Islet of Langerhans (tissue), 1 donor: ENCODE data around the gene LRRC74B.
"Not testable (repeated sequence)": the region's sequence is repeated elsewhere in the genome, so short reads cannot be mapped to it uniquely, and the experiment has no call there.

Experiments used
- FAIRE-seq: peaks from one replicate; lab custom pipeline; 2011; peaks lifted over from hg19 to GRCh38; lab: Jason Lieb, UNC

Gene LRRC74B

DNA sequence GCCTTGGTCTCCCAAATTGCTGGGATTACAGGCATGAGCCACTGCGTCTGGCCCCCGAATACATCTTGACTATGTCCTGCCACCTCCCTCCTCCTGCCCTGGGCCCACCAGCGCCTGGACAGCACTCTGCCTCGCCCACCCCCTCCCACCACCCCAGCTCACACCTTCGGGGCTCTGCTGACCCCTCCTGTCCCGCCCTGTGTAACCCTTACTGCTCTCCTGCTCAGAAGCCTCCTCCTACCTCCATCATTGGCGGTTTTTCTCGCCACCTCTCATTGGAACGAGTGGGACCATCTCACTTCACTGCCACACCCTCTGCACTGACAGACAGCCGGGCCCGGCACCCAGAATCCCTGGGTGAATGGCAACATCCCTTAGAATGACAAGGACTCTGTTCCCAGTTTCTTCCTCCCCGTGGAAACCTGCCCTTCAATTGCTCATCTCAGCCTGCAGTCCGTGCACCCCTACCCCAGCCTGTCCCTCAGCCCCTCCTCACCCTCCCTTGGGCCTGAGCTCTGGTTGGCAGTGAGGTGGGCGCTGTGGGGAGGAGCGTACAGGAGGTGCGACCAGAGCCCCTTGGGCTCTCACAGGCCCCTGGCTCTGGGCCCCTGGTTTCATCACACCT is 32.2 kb downstream of the LRRC74B start:
- FAIRE-seq, result no peak

DNA sequence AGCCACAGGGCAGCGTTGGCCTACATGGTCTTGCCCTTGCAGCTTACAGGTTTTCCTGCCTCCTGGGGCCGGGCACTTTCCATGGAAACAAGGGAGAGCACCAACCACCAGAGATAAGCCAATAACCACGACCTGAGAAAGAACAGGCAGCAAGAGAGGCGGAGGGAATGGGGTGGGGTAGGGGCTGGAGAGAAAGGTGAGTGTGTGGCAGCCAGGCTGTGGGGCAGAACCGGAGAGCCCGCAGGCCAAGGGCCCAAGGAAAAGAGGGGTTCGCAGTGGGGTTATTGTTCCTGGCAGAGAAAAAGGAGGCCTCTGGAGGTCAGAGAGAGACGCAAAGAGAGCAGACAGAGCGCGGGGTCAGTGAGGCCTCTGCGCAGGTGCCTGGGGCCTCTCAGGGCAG is 33.2 kb downstream of the LRRC74B start:
- no peak for FAIRE-seq

DNA sequence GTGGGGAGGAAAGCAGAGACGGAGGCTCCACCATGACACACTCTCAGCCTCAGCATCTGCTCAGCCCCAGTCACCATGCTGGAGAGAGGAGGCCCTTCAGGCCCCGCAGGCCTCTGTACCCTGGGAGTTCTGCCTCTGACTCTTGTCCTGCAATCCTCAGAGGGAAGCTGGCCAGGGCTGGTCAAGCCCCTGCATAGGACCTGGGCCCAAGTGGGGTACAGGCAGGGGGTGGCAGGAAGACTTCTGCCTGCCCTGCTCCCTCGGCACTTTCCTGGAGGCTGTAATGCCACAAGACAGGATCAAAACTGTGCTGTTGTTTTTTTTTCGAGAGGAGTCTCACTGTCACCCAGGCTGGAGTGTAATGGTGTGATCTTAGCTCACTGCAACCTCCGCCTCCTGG is 33.7 kb downstream of the LRRC74B start:
- FAIRE-seq, result no peak

DNA sequence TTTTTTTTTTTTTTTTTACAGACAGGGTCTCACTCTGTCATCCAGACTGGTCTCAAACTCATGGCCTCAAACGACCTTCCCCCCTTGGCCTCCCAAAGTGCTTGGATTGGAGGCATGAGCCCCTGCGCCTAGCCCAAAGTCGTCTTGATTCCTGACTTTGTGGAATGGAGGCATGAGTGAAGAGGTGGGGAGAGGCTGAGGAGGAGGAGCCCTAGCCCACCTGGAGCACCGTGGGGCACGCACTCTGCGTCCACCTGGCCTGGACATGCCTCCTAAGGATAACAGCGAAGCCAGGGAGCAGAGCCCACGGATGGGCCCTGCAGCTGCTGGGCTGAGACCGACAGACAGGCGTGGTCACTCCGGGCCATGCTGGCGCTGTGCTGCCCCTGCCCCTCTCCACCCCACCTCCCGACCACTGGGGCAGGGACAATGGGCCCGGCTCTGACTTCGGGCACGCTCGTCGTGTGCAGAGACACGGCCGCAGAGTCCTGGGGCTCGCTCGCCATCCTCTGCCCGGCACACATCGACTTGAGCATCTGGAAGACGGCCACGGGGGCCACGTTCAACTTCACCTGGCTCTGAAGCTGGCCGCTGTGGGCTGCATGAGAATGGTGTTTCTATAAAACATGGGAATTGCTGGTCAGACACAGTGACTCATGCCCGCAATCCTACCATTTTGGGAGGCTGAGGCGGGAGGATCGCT is 34.8 kb downstream of the LRRC74B start:
- FAIRE-seq, result no peak

DNA sequence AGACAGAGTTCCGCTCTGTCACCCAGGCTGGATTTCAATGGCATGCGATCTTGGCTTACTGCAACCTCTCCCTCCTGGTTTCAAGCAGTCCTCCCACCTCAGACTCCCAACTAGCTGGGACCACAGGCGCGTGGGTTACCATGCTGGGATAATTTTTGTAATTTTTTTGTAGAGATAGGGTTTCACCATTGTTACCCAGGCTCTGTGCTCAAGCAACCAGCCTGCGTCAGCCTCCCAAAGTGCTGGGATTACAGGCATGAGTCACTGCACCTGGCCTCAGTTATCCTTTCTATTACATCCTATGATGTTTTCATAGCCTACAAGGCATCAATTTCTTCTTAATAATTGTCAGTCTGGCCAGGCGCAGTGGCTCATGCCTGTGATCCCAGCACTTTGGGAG is 36.5 kb downstream of the LRRC74B start:
- no peak for FAIRE-seq

DNA sequence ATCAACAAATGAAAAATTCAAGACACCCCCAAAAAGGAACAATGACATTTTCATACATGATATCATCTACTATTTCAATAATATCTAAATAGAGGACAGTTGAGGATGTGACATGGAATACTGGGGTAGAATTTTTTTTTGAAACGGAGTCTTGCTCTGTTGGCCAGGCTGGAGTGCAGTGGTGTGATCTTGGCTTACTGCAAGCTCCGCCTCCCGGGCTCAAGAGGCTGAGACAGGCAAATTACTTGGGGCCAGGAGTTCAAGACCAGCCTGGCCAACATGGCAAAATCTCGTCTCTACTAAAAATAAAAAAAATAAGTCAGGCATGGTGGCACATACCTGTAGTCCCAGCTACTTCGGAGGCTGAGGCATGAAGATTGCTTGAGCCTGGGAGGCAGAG is 41.4 kb downstream of the LRRC74B start:
- no peak for FAIRE-seq

DNA sequence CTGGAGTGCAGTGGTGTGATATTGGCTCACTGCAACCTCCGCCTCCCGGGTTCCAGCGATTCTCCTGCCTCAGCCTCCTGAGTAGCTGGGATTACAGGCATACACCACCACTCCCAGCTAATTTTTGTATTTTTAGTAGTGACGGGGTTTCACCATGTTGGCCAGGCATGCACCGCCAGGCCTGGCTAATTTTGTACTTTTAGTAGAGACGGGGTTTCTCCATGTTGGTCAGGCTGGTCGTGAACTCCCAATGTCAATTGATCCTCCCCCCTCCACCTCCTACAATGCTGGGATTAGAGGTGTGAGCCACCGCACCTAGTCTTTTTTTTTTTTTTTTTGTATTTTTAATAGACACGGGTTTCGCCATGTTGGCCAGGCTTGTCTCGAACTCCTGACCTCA is 42.2 kb downstream of the LRRC74B start:
- not testable (repeated sequence) for FAIRE-seq

DNA sequence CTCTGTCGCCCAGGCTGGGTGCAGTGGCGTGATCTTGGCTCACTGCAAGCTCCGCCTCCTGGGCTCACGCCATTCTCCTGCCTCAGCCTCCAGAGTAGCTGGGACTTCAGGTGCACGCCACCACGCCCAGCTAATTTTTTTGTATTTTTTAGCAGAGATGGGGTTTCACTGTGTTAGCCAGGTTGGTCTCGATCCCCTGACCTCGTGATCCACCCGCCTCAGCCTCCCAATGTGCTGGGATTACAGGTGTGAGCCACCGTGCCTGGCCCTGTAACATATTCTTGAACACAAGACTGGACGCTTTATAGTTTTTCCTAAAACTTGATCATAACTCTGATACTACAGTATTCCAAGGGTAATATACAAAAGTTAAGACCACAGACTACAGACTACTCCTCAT is 45.5 kb downstream of the LRRC74B start:
- not testable (repeated sequence) for FAIRE-seq

DNA sequence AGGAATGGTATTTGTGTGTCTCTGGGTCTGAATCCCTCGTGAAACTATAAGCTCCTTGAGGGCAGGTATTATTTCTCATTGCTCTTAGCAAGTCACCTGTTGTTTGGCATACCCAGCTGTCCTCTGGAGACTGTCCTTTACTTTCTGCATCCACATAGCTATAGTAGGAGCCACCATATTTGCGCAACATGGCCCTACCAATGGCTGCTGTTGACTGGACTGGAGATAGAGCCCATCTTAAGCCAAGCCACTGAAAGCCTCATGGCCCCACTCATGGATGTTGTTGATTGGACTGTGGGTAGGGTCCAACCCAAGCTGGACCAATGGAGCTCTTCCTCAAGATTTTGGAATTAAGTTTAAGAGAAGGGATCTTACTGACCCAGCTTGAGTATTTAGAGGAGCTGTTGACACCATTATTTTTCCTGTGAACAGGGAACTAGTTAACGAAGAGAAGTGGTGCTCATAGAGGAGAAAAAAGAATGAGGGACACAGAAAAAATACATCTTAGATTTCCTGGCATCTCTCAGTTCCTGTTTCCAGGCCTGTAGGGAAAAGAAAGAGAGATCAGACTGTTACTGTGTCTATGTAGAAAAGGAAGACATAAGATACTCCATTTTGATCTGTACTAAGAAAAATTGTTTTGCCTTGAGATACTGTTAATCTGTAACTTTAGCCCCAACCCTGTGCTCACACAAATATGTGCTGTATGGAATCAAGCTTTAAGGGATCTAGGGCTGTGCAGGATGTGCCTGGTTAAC is 47.2 kb downstream of the LRRC74B start:
- FAIRE-seq, result no peak

DNA sequence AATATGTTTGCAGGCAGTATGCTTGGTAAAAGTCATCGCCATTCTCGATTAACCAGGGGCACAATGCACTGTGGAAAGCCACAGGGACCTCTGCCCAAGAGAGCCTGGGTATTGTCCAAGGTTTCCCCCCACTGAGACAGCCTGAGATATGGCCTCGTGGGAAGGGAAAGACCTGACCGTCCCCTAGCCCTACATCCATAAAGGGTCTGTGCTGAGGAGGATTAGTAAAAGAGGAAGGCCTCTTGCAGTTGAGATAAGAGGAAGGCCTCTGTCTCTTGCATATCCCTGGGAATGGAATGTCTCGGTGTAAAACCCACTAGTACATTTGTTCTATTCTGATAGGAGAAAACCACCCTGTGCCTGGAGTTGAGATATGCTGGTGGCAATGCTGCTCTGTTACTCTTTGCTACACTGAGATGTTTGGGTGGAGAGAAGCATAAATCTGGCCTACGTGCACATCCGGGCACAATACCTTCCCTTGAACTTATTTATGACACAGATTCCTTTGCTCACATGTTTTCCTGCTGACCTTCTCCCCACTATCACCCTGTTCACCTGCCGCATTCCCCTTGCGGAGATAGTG is 47.9 kb downstream of the LRRC74B start:
- not testable (repeated sequence) for FAIRE-seq

DNA sequence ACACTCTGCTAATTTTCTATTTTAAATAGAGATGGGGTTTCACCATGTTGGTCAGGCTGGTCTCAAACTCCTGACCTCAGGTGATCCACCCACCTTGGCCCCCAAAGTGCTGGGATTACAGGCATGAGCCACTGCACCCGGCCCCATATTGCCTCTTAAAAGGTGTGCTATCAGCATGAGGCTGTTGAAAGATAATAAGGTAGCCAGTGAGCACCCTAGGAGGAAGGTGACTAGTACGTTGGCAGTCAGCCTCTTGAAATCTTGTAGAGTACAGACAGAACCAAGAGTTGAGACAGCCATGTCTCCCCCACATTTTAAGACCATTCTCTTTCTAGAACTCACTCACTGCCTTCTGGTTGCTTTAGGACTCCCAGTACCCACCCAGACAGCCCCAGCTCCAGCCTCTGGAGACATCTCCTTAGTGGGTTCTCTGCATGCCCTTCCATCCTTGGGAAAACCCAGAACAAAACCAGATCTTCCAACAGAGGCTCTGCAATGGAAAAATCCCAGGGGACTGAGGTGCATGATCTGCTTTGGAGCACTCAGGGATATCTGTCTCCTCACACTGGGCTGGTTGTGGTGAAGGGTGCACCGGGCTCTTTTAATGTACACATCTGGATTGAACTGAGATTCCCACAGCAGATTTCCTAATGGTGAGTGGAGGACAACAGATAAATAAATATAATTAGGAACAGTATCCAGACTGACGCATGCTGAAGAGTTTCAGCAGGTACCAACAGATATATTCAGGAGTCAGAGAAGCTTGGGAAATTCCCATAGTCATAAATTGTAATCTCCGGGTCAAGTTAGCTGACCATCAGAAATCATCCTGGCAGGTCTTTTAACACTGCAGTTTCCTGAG is 49.4 kb downstream of the LRRC74B start:
- no peak for FAIRE-seq

DNA sequence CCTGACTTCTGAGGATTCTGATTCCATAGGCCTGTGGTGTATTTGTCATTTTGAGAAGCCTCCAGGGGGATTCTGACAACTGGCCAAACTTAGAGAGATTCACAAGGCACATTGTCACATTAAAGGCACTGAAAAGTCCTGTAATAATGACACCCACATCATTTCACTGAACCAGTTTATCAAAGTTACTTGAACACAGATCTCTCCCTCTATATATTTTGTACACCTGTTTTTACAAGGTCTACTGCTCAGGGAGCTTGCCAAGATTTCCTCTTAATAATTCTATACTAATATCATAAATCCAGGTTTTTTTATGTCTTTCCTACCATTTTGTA is 50.0 kb downstream of the LRRC74B start:
- FAIRE-seq, result no peak

DNA sequence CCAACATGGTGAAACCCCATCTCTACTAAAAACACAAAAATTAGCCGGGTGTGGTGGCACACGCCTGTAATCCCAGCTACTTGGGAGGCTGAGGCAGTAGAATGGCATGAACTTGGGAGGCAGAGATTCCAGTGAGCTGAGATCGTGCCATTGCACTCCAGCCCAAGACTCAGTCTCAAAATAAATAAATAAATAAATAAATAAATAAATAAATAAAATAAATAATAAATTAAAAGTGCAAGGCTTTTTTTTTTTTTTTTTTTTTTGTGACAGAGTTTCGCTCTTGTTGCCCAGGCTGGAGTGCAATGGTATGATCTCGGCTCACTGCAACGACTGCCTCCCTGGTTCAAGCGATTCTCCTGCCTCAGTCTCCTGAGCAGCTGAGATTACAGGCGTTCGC is 51.1 kb downstream of the LRRC74B start:
- not testable (repeated sequence) for FAIRE-seq

DNA sequence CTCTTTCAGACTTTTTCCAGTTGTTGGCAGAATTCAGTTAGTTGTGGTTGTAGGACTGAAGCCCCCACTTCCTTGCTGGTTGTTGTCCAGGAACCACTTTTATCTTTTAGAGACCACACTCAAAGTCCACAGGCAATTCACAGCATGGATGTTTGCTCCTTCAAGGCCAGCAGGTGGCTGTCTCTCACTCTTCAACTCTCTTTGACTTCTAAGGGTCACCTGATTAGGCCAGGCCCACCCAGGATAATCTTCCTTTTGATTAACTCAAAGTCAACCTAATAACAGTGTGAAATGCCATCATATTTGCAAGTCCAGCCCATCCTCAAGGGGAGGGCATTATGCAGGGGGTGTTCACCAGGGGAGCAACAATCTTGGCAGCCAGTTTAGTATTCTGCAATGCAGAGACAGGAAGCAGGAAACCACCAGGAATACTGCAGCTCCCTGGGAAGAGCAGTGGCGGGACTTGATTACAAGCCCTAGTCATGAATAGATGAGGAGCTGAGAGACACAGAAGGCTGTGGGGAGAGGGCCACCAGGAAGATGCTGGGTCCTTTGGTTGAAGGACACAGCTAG is 52.4 kb downstream of the LRRC74B start:
- no peak for FAIRE-seq

DNA sequence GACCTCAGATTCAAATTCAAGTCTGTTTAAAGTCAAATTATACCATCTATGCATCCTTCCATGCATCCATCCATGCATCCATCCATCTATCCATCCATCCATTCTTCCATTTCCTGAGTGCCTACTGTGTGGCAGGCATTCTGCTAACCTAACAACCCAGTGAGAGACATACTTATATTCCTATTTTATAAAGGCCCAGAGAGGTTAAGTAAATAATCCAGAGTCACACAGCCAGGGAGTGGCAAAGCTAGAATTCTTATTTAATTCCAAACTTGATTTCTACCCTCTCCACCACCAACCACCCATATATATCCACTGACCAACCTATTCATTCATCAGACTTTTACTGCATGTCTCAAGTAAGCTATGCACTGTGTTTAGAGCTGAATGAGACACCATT is 53.8 kb downstream of the LRRC74B start:
- FAIRE-seq, result no peak

DNA sequence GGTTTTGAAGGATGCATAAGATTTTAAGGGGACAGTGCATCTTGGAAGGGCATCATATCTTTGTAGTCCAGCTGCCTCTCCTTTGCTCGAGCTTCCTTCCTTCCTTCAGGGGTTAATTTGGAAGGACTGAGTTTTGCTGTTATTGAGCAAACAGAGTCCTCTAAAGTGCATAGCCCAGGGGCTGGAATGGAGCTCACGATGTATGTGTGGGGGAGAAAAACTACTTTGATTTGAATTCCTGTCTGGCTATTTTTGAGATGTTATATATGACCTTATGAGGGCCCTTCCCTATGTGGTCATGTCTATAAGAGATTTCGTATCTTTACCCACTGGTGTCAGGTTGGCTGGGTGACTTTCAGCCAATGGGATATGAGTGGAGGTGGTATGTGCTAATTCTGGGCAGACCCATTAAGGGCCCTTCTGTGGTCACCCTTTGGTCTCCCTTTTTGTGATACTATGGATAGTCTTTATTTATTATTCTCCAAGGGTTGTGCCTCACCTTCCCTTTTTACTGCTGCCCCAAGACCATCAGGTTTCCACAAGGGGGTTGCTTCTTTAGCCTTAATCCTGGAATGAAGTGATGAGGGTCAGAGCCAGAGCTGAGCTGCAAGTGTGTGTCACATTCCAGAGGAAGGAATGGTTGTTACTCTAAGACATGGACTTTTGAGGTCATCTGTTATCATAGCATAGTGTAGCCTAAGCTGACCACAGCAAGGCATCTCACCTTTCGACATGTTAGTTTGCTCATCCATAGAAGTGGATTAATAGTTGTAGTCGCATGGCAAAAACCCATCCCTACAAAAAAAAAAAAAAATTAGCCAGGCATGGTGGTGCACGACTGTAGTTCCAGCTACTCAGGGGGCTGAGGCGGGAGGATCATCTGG is 54.6 kb downstream of the LRRC74B start:
- no peak for FAIRE-seq

DNA sequence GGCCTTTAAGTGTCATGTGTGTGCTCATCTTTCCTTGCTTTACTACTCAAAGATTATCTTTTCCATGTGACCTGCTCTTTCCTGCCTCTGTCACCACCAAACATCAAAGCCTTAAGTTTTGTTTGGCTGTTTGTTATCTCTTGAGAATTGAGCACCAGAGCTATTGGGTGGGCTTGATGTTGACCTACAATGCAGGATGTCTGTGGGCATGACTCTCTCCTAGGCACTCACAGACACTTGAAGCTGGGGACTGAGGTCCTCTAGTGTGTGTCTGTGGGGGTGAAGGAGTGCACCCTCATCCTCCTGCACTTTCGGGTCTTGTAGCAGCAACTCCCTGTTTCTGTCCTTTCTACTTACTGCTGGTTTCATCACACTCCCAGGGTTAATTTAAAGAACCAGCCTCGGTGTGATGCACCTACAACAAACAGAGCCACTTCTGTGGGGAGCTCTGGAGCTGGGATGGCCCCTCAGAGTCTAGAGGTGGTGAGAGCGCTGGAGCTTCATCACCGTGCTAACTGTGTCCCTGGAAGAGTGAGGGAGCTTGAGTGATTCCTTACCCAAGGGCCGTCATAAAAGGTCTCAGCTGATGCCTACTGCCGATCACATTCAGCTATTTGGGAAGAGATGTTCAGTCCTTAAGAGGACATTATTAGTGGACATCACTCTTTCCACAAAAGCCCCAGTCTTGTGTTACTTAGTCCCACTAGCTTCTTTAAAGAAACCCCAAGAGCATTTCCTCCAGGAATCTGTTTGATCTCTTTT is 56.3 kb downstream of the LRRC74B start:
- no peak for FAIRE-seq

DNA sequence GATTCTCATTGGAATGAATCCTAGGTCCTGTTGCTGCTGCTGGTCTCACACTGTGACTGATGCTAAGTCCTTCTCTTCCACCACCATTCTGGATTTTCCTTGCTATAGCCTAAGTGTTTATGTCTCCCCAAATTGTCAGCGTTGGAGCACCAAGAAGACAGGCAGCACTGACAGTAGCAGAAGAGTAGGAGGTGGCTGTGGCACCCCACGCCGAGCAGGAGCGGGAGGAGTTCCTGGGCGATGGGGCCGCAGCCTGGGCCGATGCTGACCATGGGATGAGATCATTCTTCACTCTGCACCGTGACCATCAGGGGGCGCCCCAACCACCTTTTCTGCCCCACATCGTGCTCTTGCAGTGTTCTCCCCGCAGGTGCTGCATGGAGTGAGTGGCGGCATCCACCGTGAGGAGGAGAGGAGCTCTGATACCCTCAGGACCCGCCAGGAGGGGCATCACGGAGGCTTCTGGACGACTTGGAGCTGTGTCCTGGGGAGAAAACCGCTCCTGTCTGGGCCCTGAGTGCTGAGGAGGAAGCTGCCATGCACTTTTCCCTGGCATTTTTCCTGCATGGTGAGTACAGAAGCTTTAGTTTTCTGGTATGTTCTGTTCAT is 57.0 kb downstream of the LRRC74B start:
- FAIRE-seq, result no peak

DNA sequence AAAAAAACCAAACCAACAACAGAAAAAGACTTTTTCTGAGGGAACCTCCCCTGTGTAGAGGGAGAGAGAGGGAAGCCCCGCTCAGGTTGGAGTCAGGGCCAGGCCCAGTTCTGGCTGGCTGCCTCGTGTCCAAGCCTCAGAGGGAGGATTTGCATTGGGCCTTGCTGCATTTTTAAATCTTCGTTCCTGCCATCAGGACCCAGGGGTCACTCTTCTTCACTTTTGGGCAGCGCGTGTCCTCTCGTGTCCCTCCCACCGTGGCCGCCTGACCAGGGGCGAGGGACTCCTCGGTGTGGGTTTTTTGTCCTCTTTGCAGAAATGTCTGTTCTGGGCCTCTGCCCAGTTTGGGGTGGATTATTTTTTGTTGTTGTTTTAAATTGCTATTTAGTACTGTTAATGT is 57.9 kb downstream of the LRRC74B start:
- FAIRE-seq, result no peak
